OCI-LY3 (cell line): ENCODE data around the gene TRIM58.

Experiments
- H2AFZ ChIP-seq: fragments of 200-600, 300-600 bp; shearing (Covaris generic); 2 replicates; pipeline ENCODE4 v1.6.0; 2014; ENCODE audit warnings: antibody characterized with exemption, low read depth, low read length
- H3K27ac ChIP-seq: fragments of 200-600, 300-600 bp; sonication (generic); 2 replicates; pipeline ENCODE4 v1.5.1; 2014; ENCODE audit warnings: mild to moderate bottlenecking, low read length, moderate library complexity, mixed read lengths
- H3K27me3 ChIP-seq: fragments of 200-600, 300-600 bp; sonication (generic); 2 replicates; pipeline ENCODE4 v1.6.1; 2014; ENCODE audit warnings: low read depth, low read length, mixed read lengths
- H3K36me3 ChIP-seq: fragments of 200-600, 300-600 bp; sonication (generic); replicated peaks from 2 replicates; pipeline ENCODE3; 2014; ENCODE audit warnings: low read depth, low read length, mixed read lengths
- H3K4me1 ChIP-seq: fragments of 300-600, 200-600 bp; sonication (generic); 2 replicates; pipeline ENCODE4 v1.6.1; 2014; ENCODE audit warnings: low read length, mixed read lengths
- H3K4me2 ChIP-seq: fragments of 200-600, 300-600 bp; sonication (generic); 2 replicates; pipeline ENCODE4 v1.6.1; 2014; ENCODE audit warnings: low read length, mixed read lengths
- H3K4me3 ChIP-seq: fragments of 300-600, 200-600 bp; sonication (generic); 2 replicates; pipeline ENCODE4 v1.5.1; 2014; ENCODE audit warnings: antibody characterized with exemption, mild to moderate bottlenecking, low read length, moderate library complexity
- H3K79me2 ChIP-seq: fragments of 300-600, 200-600 bp; shearing (Covaris generic); 2 replicates; pipeline ENCODE4 v1.6.1; 2014; ENCODE audit warnings: mild to moderate bottlenecking, low read length, mixed read lengths
- H3K9ac ChIP-seq: fragments of 300-600, 200-600 bp; shearing (Covaris generic); 2 replicates; pipeline ENCODE4 v1.6.0; 2014; ENCODE audit warnings: mild to moderate bottlenecking, low read length, moderate library complexity
- H3K9me3 ChIP-seq: fragments of 200-600, 300-600 bp; shearing (Covaris generic); 2 replicates; pipeline ENCODE4 v1.6.1; 2014; ENCODE audit warnings: low read length, mixed read lengths; ENCODE audit not compliant: insufficient read depth
- H4K20me1 ChIP-seq: fragments of 200-600, 300-600 bp; sonication (generic); 2 replicates; pipeline ENCODE4 v1.6.1; 2016; ENCODE audit warnings: low read length, mixed read lengths; ENCODE audit not compliant: insufficient read depth
- CTCF ChIP-seq: fragments of 200-600, 300-600 bp; sonication (generic); IDR thresholded peaks from 2 replicates; pipeline ENCODE4 v1.5.1; 2014; ENCODE audit warnings: antibody characterized with exemption, low read length, low read depth
- EZH2phosphoT487 ChIP-seq: fragments of 200-600 bp; shearing (Covaris generic); IDR thresholded peaks from 2 replicates; pipeline ENCODE4 v1.6.1; 2018; ENCODE audit warnings: antibody characterized with exemption, mixed run types, low read depth

TRIM58 gene

GRCh38 chr1:247857985-247858619 is 1.1 kb downstream of the TRIM58 start:
- Histone ChIP-seq H3K9me3 (no peaks in the 10 kb centered on the region), H3K36me3 (no peaks in the 10 kb centered on the region), H3K4me2 (no peak overlapping the region), H3K9ac (no peak overlapping the region), H3K4me3 (no peak overlapping the region), H3K27ac (no peak overlapping the region), H4K20me1 (no peaks in the 10 kb centered on the region), H2AFZ (no peak overlapping the region), H3K79me2 (no peaks in the 10 kb centered on the region), H3K4me1 (no peaks in the 10 kb centered on the region), H3K27me3 (no peaks in the 10 kb centered on the region)
- TF ChIP-seq EZH2phosphoT487 (no peak), CTCF (no peak)

- no peaks in the 10 kb centered on the region for H4K20me1 ChIP-seq
- H3K9me3 ChIP-seq: no peaks in the 10 kb centered on the region
These were observed 5.8 kb downstream of the TRIM58 start for GRCh38 chr1:247862756-247863155.

GRCh38 chr1:247864644-247865043 is 7.7 kb downstream of the TRIM58 start:
- Histone ChIP-seq H3K4me1 (no peaks in the 10 kb centered on the region), H3K79me2 (no peaks in the 10 kb centered on the region), H2AFZ (no peak overlapping the region), H4K20me1 (no peaks in the 10 kb centered on the region), H3K9ac (no peak overlapping the region), H3K27ac (no peak overlapping the region), H3K4me3 (no peak overlapping the region), H3K4me2 (no peak overlapping the region), H3K36me3 (no peaks in the 10 kb centered on the region), H3K27me3 (no peaks in the 10 kb centered on the region), H3K9me3 (no peaks in the 10 kb centered on the region)
- TF ChIP-seq EZH2phosphoT487 (no peak), CTCF (no peak)

More at GRCh38 chr1:247862756-247863155, 5.8 kb downstream of the TRIM58 start:
- H3K9ac ChIP-seq: no peak overlapping the region
- no peaks in the 10 kb centered on the region for H3K36me3 ChIP-seq
- no peak overlapping the region for H3K27ac ChIP-seq
- H3K79me2 ChIP-seq: no peaks in the 10 kb centered on the region
- no peak overlapping the region for H3K4me2 ChIP-seq
- H3K27me3 ChIP-seq: no peaks in the 10 kb centered on the region
- TF ChIP-seq EZH2phosphoT487 (no peak), CTCF (no peak)
- no peak overlapping the region for H3K4me3 ChIP-seq
- no peak overlapping the region for H2AFZ ChIP-seq
- no peaks in the 10 kb centered on the region for H3K4me1 ChIP-seq

- no peaks in the 10 kb centered on the region for H3K36me3 ChIP-seq
- no peaks in the 10 kb centered on the region for H3K79me2 ChIP-seq
- no peak overlapping the region for H2AFZ ChIP-seq
- H3K4me2 ChIP-seq: no peak overlapping the region
- H3K9me3 ChIP-seq: no peaks in the 10 kb centered on the region
- H4K20me1 ChIP-seq: no peaks in the 10 kb centered on the region
- H3K9ac ChIP-seq: no peak overlapping the region
- no peaks in the 10 kb centered on the region for H3K27me3 ChIP-seq
- no peak overlapping the region for H3K27ac ChIP-seq
- H3K4me1 ChIP-seq: no peaks in the 10 kb centered on the region
- no peak overlapping the region for H3K4me3 ChIP-seq
- TF ChIP-seq EZH2phosphoT487 (no peak), CTCF (no peak)
These were observed 8.4 kb downstream of the TRIM58 start for GRCh38 chr1:247865416-247865815.
